A549 (cell line): ENCODE data around the gene IFT43. TPM values are rescaled to one million over a fixed set of nuclear protein-coding genes. Genes with fewer than 3 reads are reported as not detected.

Source experiments
- ATAC-seq, 2 experiments: fragments of 200-7000 bp in 1 of 2; fragments of >200 bp in 1 of 2; cut with Nextera tagmentation in 1 of 2; cut with Tn5 transposase in 1 of 2; 3 replicates each; pipeline versions ENCODE4 v1.8.0 to v1.9.1; 2018 to 2020; ENCODE audit warnings: mild to moderate bottlenecking in 1 of 2, moderate library complexity in 1 of 2
- CTCF ChIA-PET: fragments of 300-600 bp; sonication (Branson Sonifier 250); formaldehyde crosslinking; extraction: SDS; loops from one replicate; lab custom pipeline; 2021; ENCODE audit warnings: antibody characterized with exemption, inconsistent platforms; lab: Yijun Ruan, JAX
- POLR2A ChIA-PET: fragments of 350-600 bp; formaldehyde crosslinking; extraction: SDS; loops from one replicate; lab custom pipeline; 2021; ENCODE audit warnings: antibody characterized with exemption, inconsistent platforms; lab: Yijun Ruan, JAX
- DNase-seq, 2 experiments: peaks; one replicate each; pipeline versions ENCODE4 v3.0.0 to v3.0.0-alpha.2; 2011 to 2016; ENCODE audit warnings: low read depth in 1 of 2, low spot score in 1 of 2
- FAIRE-seq: peaks from 2 replicates; lab custom pipeline; 2011; peaks lifted over from hg19 to GRCh38; lab: Jason Lieb, UNC
- H3K27ac ChIP-seq, 2 experiments: fragments of >200 bp; sonication (Bioruptor Twin); formaldehyde crosslinking; 3 replicates each; pipeline ENCODE4 v1.5.1; 2016 to 2017
- H3K4me1 ChIP-seq: fragments of >200 bp; sonication (Bioruptor Twin); formaldehyde crosslinking; 3 replicates; pipeline ENCODE4 v1.6.1; 2016
- H3K4me2 ChIP-seq: fragments of >200 bp; sonication (Bioruptor Twin); formaldehyde crosslinking; 3 replicates; pipeline ENCODE4 v1.6.1; 2016
- H3K4me3 ChIP-seq: fragments of >200 bp; sonication (Bioruptor Twin); formaldehyde crosslinking; 3 replicates; pipeline ENCODE4 v1.5.1; 2016
- H3K9me3 ChIP-seq: fragments of >200 bp; sonication (Bioruptor Twin); formaldehyde crosslinking; 3 replicates; pipeline ENCODE4 v1.6.1; 2016
- CBX8 ChIP-seq: fragments of 200-600 bp; sonication (generic); IDR thresholded peaks from 2 replicates; pipeline ENCODE4 v1.6.1; 2016
- EHF ChIP-seq: fragments of 250-450 bp; sonication (Bioruptor Pico); IDR thresholded peaks from 2 replicates; pipeline ENCODE4 v1.5.0; 2020; ENCODE audit warnings: mild to moderate bottlenecking
- EP300 ChIP-seq, 2 experiments: fragments of >200 bp; sonication (Bioruptor Twin); formaldehyde crosslinking; IDR thresholded peaks; 2 replicates in 1 of 2; 3 replicates in 1 of 2; pipeline ENCODE4 v1.6.1; 2016 to 2017
- HDAC2 ChIP-seq: fragments of 200-600 bp; sonication (generic); IDR thresholded peaks from 2 replicates; pipeline ENCODE4 v1.6.1; 2016
- HOXB13 ChIP-seq: fragments of 250-450 bp; sonication (Bioruptor Pico); IDR thresholded peaks from 2 replicates; pipeline ENCODE4 v1.5.0; 2020; ENCODE audit warnings: low read depth, mild to moderate bottlenecking, moderate library complexity
- HOXB5 ChIP-seq: fragments of 250-450 bp; sonication (Bioruptor Pico); IDR thresholded peaks from 2 replicates; pipeline ENCODE4 v1.5.0; 2020; ENCODE audit warnings: mild to moderate bottlenecking, moderate library complexity
- JUN ChIP-seq, 2 experiments: fragments of >200 bp; sonication (Bioruptor Twin); formaldehyde crosslinking; IDR thresholded peaks; 2 replicates in 1 of 2; 3 replicates in 1 of 2; pipeline ENCODE4 v1.6.1; 2016 to 2017
- JUNB ChIP-seq: fragments of >200 bp; sonication (Bioruptor Twin); formaldehyde crosslinking; IDR thresholded peaks from 2 replicates; pipeline ENCODE4 v1.6.1; 2016
- KDM1A ChIP-seq: fragments of 200-600 bp; sonication (generic); IDR thresholded peaks from 2 replicates; pipeline ENCODE4 v1.6.1; 2016; ENCODE audit warnings: low read depth, mild to moderate bottlenecking
- KDM5A ChIP-seq: fragments of 200-600 bp; sonication (generic); IDR thresholded peaks from 2 replicates; pipeline ENCODE4 v1.6.1; 2016; ENCODE audit warnings: antibody characterized with exemption, mild to moderate bottlenecking
- NPAS2 ChIP-seq: fragments of 250-450 bp; sonication (Bioruptor Pico); IDR thresholded peaks from 2 replicates; pipeline ENCODE4 v1.8.0; 2022; ENCODE audit warnings: mild to moderate bottlenecking, moderate library complexity, borderline replicate concordance
- NR3C1 ChIP-seq: fragments of >200 bp; sonication (Bioruptor Twin); formaldehyde crosslinking; IDR thresholded peaks from 3 replicates; pipeline ENCODE4 v1.6.1; 2017
- PHF8 ChIP-seq: fragments of 200-600 bp; sonication (generic); IDR thresholded peaks from 2 replicates; pipeline ENCODE4 v1.6.1; 2016; ENCODE audit warnings: low read depth, mild to moderate bottlenecking, antibody characterized with exemption, moderate library complexity, borderline replicate concordance
- POLR2A ChIP-seq: IDR thresholded peaks from 2 replicates; pipeline ENCODE4 v1.6.1; 2012; ENCODE audit warnings: mild to moderate bottlenecking, low read length
- RARB ChIP-seq: fragments of 250-450 bp; sonication (Bioruptor Pico); IDR thresholded peaks from 2 replicates; pipeline ENCODE4 v1.8.0; 2021; ENCODE audit warnings: mild to moderate bottlenecking, moderate library complexity
- RCOR1 ChIP-seq: fragments of 150-350 bp; IDR thresholded peaks from 2 replicates; pipeline ENCODE4 v1.6.1; 2014; ENCODE audit warnings: antibody characterized with exemption, low read length, low read depth
- RFX5 ChIP-seq: fragments of 450-650 bp; IDR thresholded peaks from 2 replicates; pipeline ENCODE4 v1.7.1; 2014; ENCODE audit warnings: antibody characterized with exemption, mild to moderate bottlenecking, moderate library complexity
- TP53 ChIP-seq: fragments of 250-450 bp; sonication (Bioruptor Pico); IDR thresholded peaks from 2 replicates; pipeline ENCODE4 v1.5.0; 2021; ENCODE audit warnings: mild to moderate bottlenecking, moderate library complexity
- ZNF302 ChIP-seq: fragments of 250-450 bp; sonication (Bioruptor Pico); IDR thresholded peaks from 2 replicates; pipeline ENCODE4 v1.9.0; 2021; ENCODE audit warnings: inconsistent platforms, mild to moderate bottlenecking, moderate library complexity
- WGBS: methylation state at CpG from one replicate; pipeline ENCODE4 v1.1.6; 2017; ENCODE audit errors: missing lambda C conversion rate; 5-methylcytosine and 5-hydroxymethylcytosine counted together
- polyA plus RNA-seq, 4 experiments: library from polyadenylated mRNA; depleted of rRNA in 3 of 4; stranded (reverse); fragments of >200 nt; fragmentation: RNase III in 1 of 4; extraction: RNeasy Plus Mini Kit Qiagen cat#74134 plus additional on column Dnase treatment in 1 of 4; gene quantifications; 2 replicates in 3 of 4; 3 replicates in 1 of 4; pipeline ENCODE4 v1.2.3, GENCODE V29; 2011 to 2017
- TF ChIP-seq, protein P1 (sequence below): IDR thresholded peaks from 2 replicates; pipeline ENCODE4 v1.6.1; 2012; ENCODE audit warnings: low read depth, borderline replicate concordance
- TF ChIP-seq, protein P2 (sequence below): fragments of 200-600 bp; sonication (generic); IDR thresholded peaks from 2 replicates; pipeline ENCODE4 v1.6.1; 2016; ENCODE audit warnings: antibody characterized with exemption, mild to moderate bottlenecking, moderate library complexity
- TF ChIP-seq, protein P3 (sequence below): IDR thresholded peaks from 2 replicates; pipeline ENCODE4 v1.6.1; 2012
- TF ChIP-seq, protein P4 (sequence below): IDR thresholded peaks from 2 replicates; pipeline ENCODE4 v1.6.1; 2012

The IFT43 gene
- polyA plus RNA-seq, 2 of the 4 experiments (the other 2 are of a cell fraction) = 46.4 to 49.4 TPM

DNA sequence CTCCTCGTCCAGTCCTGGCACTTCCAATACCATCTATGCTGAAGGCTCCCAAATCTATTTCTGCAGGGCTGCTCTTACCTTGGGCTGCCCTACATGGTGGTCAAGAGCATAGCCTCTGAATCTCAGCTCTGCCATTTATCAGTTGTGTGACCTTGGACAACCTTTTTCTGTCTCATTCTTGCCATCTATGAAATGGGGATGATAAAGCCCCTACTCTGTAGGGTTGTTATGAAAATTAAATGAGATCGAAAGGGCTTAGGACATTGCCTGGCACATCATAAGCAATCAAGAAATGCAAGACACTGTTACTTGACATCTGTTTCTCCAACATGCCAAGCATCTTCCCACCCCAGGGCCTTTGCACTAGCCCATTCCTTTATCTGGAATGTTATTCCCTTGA is 120.6 kb downstream of the IFT43 start:
- POLR2A ChIA-PET = no interaction called here
- ATAC-seq = no peak
- no peak overlapping the region for H3K27ac ChIP-seq
- 39% methylated on average over 2 of the region's 2 CpGs for WGBS
- no peak for FAIRE-seq
- H3K4me1 ChIP-seq = no peaks in the 10 kb centered on the region
- TF ChIP-seq EHF (CRISPR knock-in tag) (no peak), JUNB (no peak), NR3C1 (no peak), RARB (CRISPR knock-in tag) (no peak), HOXB13 (CRISPR knock-in tag) (no peak), HDAC2 (no peak), KDM5A (no peak), JUN (IDR thresholded peaks at IDR 0.05) (no peak)
- TF ChIP-seq, protein P1, sequence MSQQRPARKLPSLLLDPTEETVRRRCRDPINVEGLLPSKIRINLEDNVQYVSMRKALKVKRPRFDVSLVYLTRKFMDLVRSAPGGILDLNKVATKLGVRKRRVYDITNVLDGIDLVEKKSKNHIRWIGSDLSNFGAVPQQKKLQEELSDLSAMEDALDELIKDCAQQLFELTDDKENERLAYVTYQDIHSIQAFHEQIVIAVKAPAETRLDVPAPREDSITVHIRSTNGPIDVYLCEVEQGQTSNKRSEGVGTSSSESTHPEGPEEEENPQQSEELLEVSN = no peak
- TF ChIP-seq, protein P2, sequence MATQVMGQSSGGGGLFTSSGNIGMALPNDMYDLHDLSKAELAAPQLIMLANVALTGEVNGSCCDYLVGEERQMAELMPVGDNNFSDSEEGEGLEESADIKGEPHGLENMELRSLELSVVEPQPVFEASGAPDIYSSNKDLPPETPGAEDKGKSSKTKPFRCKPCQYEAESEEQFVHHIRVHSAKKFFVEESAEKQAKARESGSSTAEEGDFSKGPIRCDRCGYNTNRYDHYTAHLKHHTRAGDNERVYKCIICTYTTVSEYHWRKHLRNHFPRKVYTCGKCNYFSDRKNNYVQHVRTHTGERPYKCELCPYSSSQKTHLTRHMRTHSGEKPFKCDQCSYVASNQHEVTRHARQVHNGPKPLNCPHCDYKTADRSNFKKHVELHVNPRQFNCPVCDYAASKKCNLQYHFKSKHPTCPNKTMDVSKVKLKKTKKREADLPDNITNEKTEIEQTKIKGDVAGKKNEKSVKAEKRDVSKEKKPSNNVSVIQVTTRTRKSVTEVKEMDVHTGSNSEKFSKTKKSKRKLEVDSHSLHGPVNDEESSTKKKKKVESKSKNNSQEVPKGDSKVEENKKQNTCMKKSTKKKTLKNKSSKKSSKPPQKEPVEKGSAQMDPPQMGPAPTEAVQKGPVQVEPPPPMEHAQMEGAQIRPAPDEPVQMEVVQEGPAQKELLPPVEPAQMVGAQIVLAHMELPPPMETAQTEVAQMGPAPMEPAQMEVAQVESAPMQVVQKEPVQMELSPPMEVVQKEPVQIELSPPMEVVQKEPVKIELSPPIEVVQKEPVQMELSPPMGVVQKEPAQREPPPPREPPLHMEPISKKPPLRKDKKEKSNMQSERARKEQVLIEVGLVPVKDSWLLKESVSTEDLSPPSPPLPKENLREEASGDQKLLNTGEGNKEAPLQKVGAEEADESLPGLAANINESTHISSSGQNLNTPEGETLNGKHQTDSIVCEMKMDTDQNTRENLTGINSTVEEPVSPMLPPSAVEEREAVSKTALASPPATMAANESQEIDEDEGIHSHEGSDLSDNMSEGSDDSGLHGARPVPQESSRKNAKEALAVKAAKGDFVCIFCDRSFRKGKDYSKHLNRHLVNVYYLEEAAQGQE = no peak
- TF ChIP-seq, all 56 proteins: peak for 0
- no peaks in the 10 kb centered on the region for H3K9me3 ChIP-seq
- no peak overlapping the region for H3K4me2 ChIP-seq
- CTCF ChIA-PET = interaction anchor here (1.2 kb wide), 1 partner anchor 281 kb away, joined by 3 read pairs; no protein-coding TSS in a partner anchor
- no peak overlapping the region for H3K4me3 ChIP-seq
- DNase-seq = no peak

GRCh38 chr14:76109087-76109880 is 123.7 kb downstream of the IFT43 start:
- H3K9me3 ChIP-seq = no peaks in the 10 kb centered on the region
- H3K4me1 ChIP-seq = no peaks in the 10 kb centered on the region
- H3K4me2 ChIP-seq = no peak overlapping the region
- ATAC-seq = no peak
- no peak for TF ChIP-seq POLR2A
- TF ChIP-seq PHF8 = no peak
- TF ChIP-seq, protein P3, sequence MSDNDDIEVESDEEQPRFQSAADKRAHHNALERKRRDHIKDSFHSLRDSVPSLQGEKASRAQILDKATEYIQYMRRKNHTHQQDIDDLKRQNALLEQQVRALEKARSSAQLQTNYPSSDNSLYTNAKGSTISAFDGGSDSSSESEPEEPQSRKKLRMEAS = no peak
- no peak for TF ChIP-seq JUN (IDR thresholded peaks at IDR 0.05)
- TF ChIP-seq NPAS2 (CRISPR knock-in tag) = no peak
- no peak for TF ChIP-seq CBX8
- no peak for TF ChIP-seq RCOR1
- TF ChIP-seq, protein P4, sequence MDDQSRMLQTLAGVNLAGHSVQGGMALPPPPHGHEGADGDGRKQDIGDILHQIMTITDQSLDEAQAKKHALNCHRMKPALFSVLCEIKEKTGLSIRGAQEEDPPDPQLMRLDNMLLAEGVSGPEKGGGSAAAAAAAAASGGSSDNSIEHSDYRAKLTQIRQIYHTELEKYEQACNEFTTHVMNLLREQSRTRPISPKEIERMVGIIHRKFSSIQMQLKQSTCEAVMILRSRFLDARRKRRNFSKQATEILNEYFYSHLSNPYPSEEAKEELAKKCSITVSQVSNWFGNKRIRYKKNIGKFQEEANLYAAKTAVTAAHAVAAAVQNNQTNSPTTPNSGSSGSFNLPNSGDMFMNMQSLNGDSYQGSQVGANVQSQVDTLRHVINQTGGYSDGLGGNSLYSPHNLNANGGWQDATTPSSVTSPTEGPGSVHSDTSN = no peak
- TF ChIP-seq JUNB = no peak
- TF ChIP-seq ZNF302 (CRISPR knock-in tag) = no peak
- TF ChIP-seq HOXB5 = no peak
- no peak for TF ChIP-seq RFX5
- no peak for TF ChIP-seq KDM1A
- TF ChIP-seq EP300 (IDR thresholded peaks at IDR 0.05) = no peak
- TF ChIP-seq TP53 (CRISPR knock-in tag) = no peak
- TF ChIP-seq, all 56 proteins: peak for 0
- CTCF ChIA-PET = no interaction called here
- Histone ChIP-seq H3K4me3 (no peak overlapping the region), H3K27ac (no peak overlapping the region)
- no peak for FAIRE-seq
- DNase-seq = no peak
- POLR2A ChIA-PET = no interaction called here
- WGBS = 44% methylated on average over 14 of the region's 14 CpGs
